HepG2 (cell line): ENCODE data around the gene SLC43A1. TPM values are rescaled to one million over a fixed set of nuclear protein-coding genes. Genes with fewer than 3 reads are reported as not detected.

Experiments used
- ATAC-seq: fragments of 200-7000 bp; cut with Tn5 transposase; 3 replicates; pipeline ENCODE4 v1.9.1; 2020; ENCODE audit warnings: mild to moderate bottlenecking, moderate library complexity
- BruUV-seq: library from RNA; stranded (reverse); fragments of 400-500 nt; replicated peaks from 2 replicates; lab custom pipeline; 2021; lab: Mats Ljungman, UMichigan
- CTCF ChIA-PET: fragments of 300-600 bp; formaldehyde crosslinking; extraction: SDS; loops from one replicate; lab custom pipeline; 2021; ENCODE audit warnings: low total read pairs, inconsistent platforms, low intra/inter-chr PET ratio; lab: Yijun Ruan, JAX
- POLR2A ChIA-PET: fragments of 350-600 bp; sonication (Branson Sonifier 250); formaldehyde crosslinking; loops from one replicate; lab custom pipeline; 2020; ENCODE audit warnings: antibody characterized with exemption, inconsistent platforms; lab: Yijun Ruan, JAX
- DNase-seq: peaks from one replicate; pipeline ENCODE4 v3.0.0-alpha.2; 2015; ENCODE audit warnings: low spot score
- FAIRE-seq: peaks from 3 replicates; lab custom pipeline; 2011; peaks lifted over from hg19 to GRCh38; lab: Jason Lieb, UNC
- H2AFZ ChIP-seq: one replicate; pipeline ENCODE4 v1.6.1; 2011; ENCODE audit warnings: low read length, inconsistent platforms
- H3K27ac ChIP-seq: fragments of 300-600 bp; 3 replicates; pipeline ENCODE4 v1.8.0; 2011; ENCODE audit warnings: mixed run types, mild to moderate bottlenecking, mixed read lengths, low read length, inconsistent platforms; ENCODE audit not compliant: insufficient read depth; ENCODE audit errors: extremely low read length
- H3K27me3 ChIP-seq, 2 experiments: fragments of 200-600 bp in 1 of 2; 2 replicates in 1 of 2; 3 replicates in 1 of 2; pipeline versions ENCODE4 v1.6.0 to v1.8.0; 2011; ENCODE audit warnings: low read length in 2 of 2, mild to moderate bottlenecking in 2 of 2, moderate library complexity in 2 of 2, inconsistent platforms in 1 of 2; ENCODE audit not compliant: insufficient read depth in 2 of 2, control insufficient read depth in 1 of 2
- H3K36me3 ChIP-seq, 2 experiments: fragments of 200-600 bp in 1 of 2; replicated peaks in 1 of 2; 2 replicates in 1 of 2; 3 replicates in 1 of 2; pipeline versions ENCODE4 v1.5.1 to v1.8.0; 2011; ENCODE audit warnings: low read length in 2 of 2, inconsistent platforms in 1 of 2; ENCODE audit not compliant: insufficient read depth in 2 of 2, control insufficient read depth in 1 of 2
- H3K4me1 ChIP-seq: 2 replicates; pipeline ENCODE4 v1.5.1; 2012; ENCODE audit warnings: low read length, inconsistent platforms; ENCODE audit not compliant: insufficient read depth
- H3K4me2 ChIP-seq: 2 replicates; pipeline ENCODE4 v1.6.0; 2011; ENCODE audit warnings: low read depth, low read length, inconsistent platforms
- H3K4me3 ChIP-seq, 3 experiments: fragments of 200-600 bp in 1 of 3; sonication (generic), shearing (Covaris generic) in 1 of 3; replicated peaks in 1 of 3; 2 replicates each; pipeline ENCODE4 v1.5.1; 2011 to 2016; ENCODE audit warnings: low read length in 3 of 3, inconsistent platforms in 2 of 3, low read depth in 2 of 3, mild to moderate bottlenecking in 2 of 3, control low read depth in 1 of 3, mixed read lengths in 1 of 3; ENCODE audit not compliant: insufficient read depth in 1 of 3
- H3K79me2 ChIP-seq: one replicate; pipeline ENCODE4 v1.6.1; 2011; ENCODE audit warnings: low read length, inconsistent platforms; ENCODE audit not compliant: insufficient read depth
- H3K9ac ChIP-seq: 2 replicates; pipeline ENCODE4 v1.6.0; 2011; ENCODE audit warnings: mild to moderate bottlenecking, low read depth, low read length, inconsistent platforms; ENCODE audit not compliant: insufficient read depth
- H3K9me3 ChIP-seq: 2 replicates; pipeline ENCODE4 v1.5.1; 2012; ENCODE audit warnings: mild to moderate bottlenecking, low read length
- H4K20me1 ChIP-seq: 2 replicates; pipeline ENCODE4 v1.6.0; 2011; ENCODE audit warnings: inconsistent platforms, mild to moderate bottlenecking, low read length, moderate library complexity; ENCODE audit not compliant: insufficient read depth
- ATF4 ChIP-seq, 2 experiments: fragments of 450-650 bp in 1 of 2; sonication (generic) in 1 of 2; formaldehyde crosslinking; IDR thresholded peaks; 2 replicates each; pipeline versions ENCODE4 v1.5.0 to v1.8.0; 2020 to 2022; ENCODE audit warnings: mild to moderate bottlenecking in 1 of 2, missing genetic modification reagents in 1 of 2
- CREB1 ChIP-seq, 2 experiments: fragments of 450-650 bp in 1 of 2; IDR thresholded peaks; 2 replicates each; pipeline ENCODE4 v1.6.1; 2016 to 2017; ENCODE audit warnings: control low read depth in 1 of 2, mild to moderate bottlenecking in 1 of 2, missing compliant biosample characterization in 1 of 2, missing genetic modification characterization in 1 of 2
- MAZ ChIP-seq, 2 experiments: sonication (generic) in 1 of 2; formaldehyde crosslinking in 1 of 2; IDR thresholded peaks; 2 replicates each; pipeline versions ENCODE4 v1.5.0 to v1.6.1; 2012 to 2020; ENCODE audit warnings: low read depth in 2 of 2, mild to moderate bottlenecking in 2 of 2, borderline replicate concordance in 1 of 2, improper control_type of control experiment in 1 of 2, low read length in 1 of 2, missing genetic modification reagents in 1 of 2, moderate library complexity in 1 of 2
- SAP130 ChIP-seq: IDR thresholded peaks from 2 replicates; pipeline ENCODE4 v1.6.1; 2016; ENCODE audit warnings: low read depth
- U2AF2 ChIP-seq: fragments of 200-400 bp; formaldehyde crosslinking; IDR thresholded peaks from 2 replicates; pipeline ENCODE4 v1.6.1; 2017; ENCODE audit warnings: low read depth, mild to moderate bottlenecking, low read length
- ZNF12 ChIP-seq: sonication (generic); formaldehyde crosslinking; IDR thresholded peaks from 2 replicates; pipeline ENCODE4 v1.5.0; 2020; ENCODE audit warnings: missing genetic modification reagents
- ZNF256 ChIP-seq: sonication (generic); formaldehyde crosslinking; conservative IDR thresholded peaks from 2 replicates; pipeline ENCODE4 v1.4.0; 2020; ENCODE audit warnings: missing genetic modification reagents
- ZNF329 ChIP-seq: sonication (generic); formaldehyde crosslinking; IDR thresholded peaks from 2 replicates; pipeline ENCODE4 v1.9.0; 2021; ENCODE audit warnings: low read depth, mild to moderate bottlenecking, missing genetic modification reagents
- ZNF777 ChIP-seq: sonication (generic); formaldehyde crosslinking; IDR thresholded peaks from 2 replicates; pipeline ENCODE4 v1.4.0; 2020; ENCODE audit warnings: missing genetic modification reagents
- ZNF878 ChIP-seq: sonication (generic); formaldehyde crosslinking; IDR thresholded peaks from 2 replicates; pipeline ENCODE4 v1.8.1; 2023; ENCODE audit warnings: mild to moderate bottlenecking, missing genetic modification reagents, moderate library complexity
- WGBS: methylation state at CpG from one replicate; pipeline ENCODE4 v1.1.6; 2017; ENCODE audit warnings: low lambda C conversion rate; 5-methylcytosine and 5-hydroxymethylcytosine counted together
- in situ Hi-C: cut with HindIII; loops from 2 replicates; pipeline ENCODE4 v1.10.0; 2017; ENCODE audit warnings: low pct_unique_long_range_greater_than_20kb; ENCODE audit not compliant: extremely low pct_ligation_motif_present
- intact Hi-C: fragments of 100-400 bp; cut with micrococcal nuclease; formaldehyde crosslinking; loops from one replicate; pipeline ENCODE4 v1.10.0; 2022; ENCODE audit not compliant: unreplicated experiment
- polyA plus RNA-seq, 8 experiments: library from polyadenylated mRNA; depleted of rRNA in 3 of 8; stranded (reverse) in 7 of 8; unstranded in 1 of 8; fragments of >200 nt; fragmentation: Illumina TruSeq in 4 of 8; extraction: Trizol in 4 of 8; gene quantifications; 2 replicates each; pipeline versions ENCODE4 v1.2.1 to v1.2.3, GENCODE V29; 2011 to 2016; ENCODE audit warnings: low read depth in 4 of 8, missing spikeins in 1 of 8, mixed read lengths in 1 of 8; ENCODE audit not compliant: insufficient read depth in 1 of 8
- total RNA-seq, 5 experiments: library from RNA; depleted of rRNA; stranded (reverse); fragments of >200 nt; fragmentation: Illumina TruSeq; extraction: Trizol; gene quantifications; 2 replicates each; pipeline ENCODE4 v1.2.3, GENCODE V29; 2016; ENCODE audit warnings: low read depth in 1 of 5
- TF ChIP-seq, protein P1 (sequence below), 2 experiments: sonication (generic) in 1 of 2; formaldehyde crosslinking in 1 of 2; IDR thresholded peaks; 2 replicates each; pipeline versions ENCODE4 v1.4.0 to v1.6.1; 2016 to 2020; ENCODE audit warnings: borderline replicate concordance in 1 of 2, low read depth in 1 of 2, mild to moderate bottlenecking in 1 of 2, missing genetic modification reagents in 1 of 2
- TF ChIP-seq, protein P2 (sequence below): sonication (generic); formaldehyde crosslinking; IDR thresholded peaks from 2 replicates; pipeline ENCODE4 v1.5.1; 2020; ENCODE audit warnings: mild to moderate bottlenecking, missing genetic modification reagents, moderate library complexity

SLC43A1 gene
- total and polyA plus RNA-seq, 2 of the 13 experiments (the other 11 are each of a cell fraction or from before 2014, with no cell fraction given) = 72.3 to 87.6 TPM

GRCh38 chr11:57460022-57460757 lies 55.3 kb downstream of the SLC43A1 start, which contains the start of gene RTN4RL2:
RTN4RL2 (plus strand) TSS chr11:57460528; CDS start chr11:57460866, 338 bp downstream.
- ChIA-PET POLR2A (interaction anchor here (0.7 to 2.8 kb wide), 9 partner anchors 13 to 303 kb away, joined by 3 to 12 read pairs (median 5); partner anchors contain the start of gene SLC43A1), CTCF (interaction anchor here (3.9 kb wide), 1 partner anchor 67 kb away, joined by 26 read pairs; no protein-coding TSS in a partner anchor)
- no peaks in the 10 kb centered on the region for H3K9me3 ChIP-seq
- 1% methylated on average over 25 of the region's 66 CpGs for WGBS
- H3K27me3 ChIP-seq = peaks cover 3 to 14% of the 10 kb centered on the region in 2 experiments; a peak in 4 of 5 replicates
- peak within 1 kb of the TSS; percentile 57 to 75 (median 66) for H3K4me3 ChIP-seq
- in situ Hi-C loops = no loop called here
- H3K27ac ChIP-seq = no peak within 1 kb of the TSS
- DNase-seq = peak; percentile 48
- peaks cover 48% of the 10 kb centered on the region for H3K4me1 ChIP-seq
- intact Hi-C loops = no loop called here
- H3K9ac ChIP-seq = peak within 1 kb of the TSS; percentile 50; the same call in 1 of the 2 replicates
- no peaks in the 10 kb centered on the region for H3K79me2 ChIP-seq
- peak within 1 kb of the TSS; percentile 96 for H3K4me2 ChIP-seq
- no TSS peak for BruUV-seq
- H2AFZ ChIP-seq = no peak within 1 kb of the TSS
- no peaks in the 10 kb centered on the region for H3K36me3 ChIP-seq
- no peak for FAIRE-seq
- peak; percentile 39 for ATAC-seq
- no peaks in the 10 kb centered on the region for H4K20me1 ChIP-seq
- TF ChIP-seq, protein P1, sequence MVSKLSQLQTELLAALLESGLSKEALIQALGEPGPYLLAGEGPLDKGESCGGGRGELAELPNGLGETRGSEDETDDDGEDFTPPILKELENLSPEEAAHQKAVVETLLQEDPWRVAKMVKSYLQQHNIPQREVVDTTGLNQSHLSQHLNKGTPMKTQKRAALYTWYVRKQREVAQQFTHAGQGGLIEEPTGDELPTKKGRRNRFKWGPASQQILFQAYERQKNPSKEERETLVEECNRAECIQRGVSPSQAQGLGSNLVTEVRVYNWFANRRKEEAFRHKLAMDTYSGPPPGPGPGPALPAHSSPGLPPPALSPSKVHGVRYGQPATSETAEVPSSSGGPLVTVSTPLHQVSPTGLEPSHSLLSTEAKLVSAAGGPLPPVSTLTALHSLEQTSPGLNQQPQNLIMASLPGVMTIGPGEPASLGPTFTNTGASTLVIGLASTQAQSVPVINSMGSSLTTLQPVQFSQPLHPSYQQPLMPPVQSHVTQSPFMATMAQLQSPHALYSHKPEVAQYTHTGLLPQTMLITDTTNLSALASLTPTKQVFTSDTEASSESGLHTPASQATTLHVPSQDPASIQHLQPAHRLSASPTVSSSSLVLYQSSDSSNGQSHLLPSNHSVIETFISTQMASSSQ (IDR thresholded peaks at IDR 0.05; ENCODE audit: low read depth) = no peak
- TF ChIP-seq, protein P1 (CRISPR knock-in tag; IDR thresholded peaks at IDR 0.05; ENCODE audit: borderline replicate concordance) = no peak
- TF ChIP-seq ZNF878 (CRISPR knock-in tag) = no peak
- no peak for TF ChIP-seq ZNF329 (CRISPR knock-in tag)
- TF ChIP-seq ZNF777 = peak; percentile 99
- 0 out of 2 replicates have a peak, but pooled peaks have one; percentile 18 for TF ChIP-seq ZNF12 (CRISPR knock-in tag)
- no peak for TF ChIP-seq CREB1 (IDR thresholded peaks at IDR 0.05)
- TF ChIP-seq CREB1 (CRISPR knock-in tag; IDR thresholded peaks at IDR 0.05) = no peak
- TF ChIP-seq ATF4 (CRISPR knock-in tag; IDR thresholded peaks at IDR 0.05) = no peak
- peak; percentile 19; the same call in 1 of the 2 replicates for TF ChIP-seq MAZ (IDR thresholded peaks at IDR 0.05; ENCODE audit: borderline replicate concordance, low read depth, low read length)
- TF ChIP-seq MAZ (CRISPR knock-in tag; IDR thresholded peaks at IDR 0.05; ENCODE audit: low read depth) = no peak
- TF ChIP-seq, protein P2, sequence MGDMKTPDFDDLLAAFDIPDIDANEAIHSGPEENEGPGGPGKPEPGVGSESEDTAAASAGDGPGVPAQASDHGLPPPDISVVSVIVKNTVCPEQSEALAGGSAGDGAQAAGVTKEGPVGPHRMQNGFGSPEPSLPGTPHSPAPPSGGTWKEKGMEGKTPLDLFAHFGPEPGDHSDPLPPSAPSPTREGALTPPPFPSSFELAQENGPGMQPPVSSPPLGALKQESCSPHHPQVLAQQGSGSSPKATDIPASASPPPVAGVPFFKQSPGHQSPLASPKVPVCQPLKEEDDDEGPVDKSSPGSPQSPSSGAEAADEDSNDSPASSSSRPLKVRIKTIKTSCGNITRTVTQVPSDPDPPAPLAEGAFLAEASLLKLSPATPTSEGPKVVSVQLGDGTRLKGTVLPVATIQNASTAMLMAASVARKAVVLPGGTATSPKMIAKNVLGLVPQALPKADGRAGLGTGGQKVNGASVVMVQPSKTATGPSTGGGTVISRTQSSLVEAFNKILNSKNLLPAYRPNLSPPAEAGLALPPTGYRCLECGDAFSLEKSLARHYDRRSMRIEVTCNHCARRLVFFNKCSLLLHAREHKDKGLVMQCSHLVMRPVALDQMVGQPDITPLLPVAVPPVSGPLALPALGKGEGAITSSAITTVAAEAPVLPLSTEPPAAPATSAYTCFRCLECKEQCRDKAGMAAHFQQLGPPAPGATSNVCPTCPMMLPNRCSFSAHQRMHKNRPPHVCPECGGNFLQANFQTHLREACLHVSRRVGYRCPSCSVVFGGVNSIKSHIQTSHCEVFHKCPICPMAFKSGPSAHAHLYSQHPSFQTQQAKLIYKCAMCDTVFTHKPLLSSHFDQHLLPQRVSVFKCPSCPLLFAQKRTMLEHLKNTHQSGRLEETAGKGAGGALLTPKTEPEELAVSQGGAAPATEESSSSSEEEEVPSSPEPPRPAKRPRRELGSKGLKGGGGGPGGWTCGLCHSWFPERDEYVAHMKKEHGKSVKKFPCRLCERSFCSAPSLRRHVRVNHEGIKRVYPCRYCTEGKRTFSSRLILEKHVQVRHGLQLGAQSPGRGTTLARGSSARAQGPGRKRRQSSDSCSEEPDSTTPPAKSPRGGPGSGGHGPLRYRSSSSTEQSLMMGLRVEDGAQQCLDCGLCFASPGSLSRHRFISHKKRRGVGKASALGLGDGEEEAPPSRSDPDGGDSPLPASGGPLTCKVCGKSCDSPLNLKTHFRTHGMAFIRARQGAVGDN (CRISPR knock-in tag) = peak; percentile 34; the same call in 1 of the 2 replicates
- TF ChIP-seq U2AF2 = no peak
- no peak for TF ChIP-seq ZNF256 (CRISPR knock-in tag)
- TF ChIP-seq SAP130 (CRISPR knock-in tag) = peak; percentile 15; the same call in 1 of the 2 replicates
